Astrocyte (in vitro differentiated cells and primary cell): ENCODE measurements around the gene ATXN1L.

Experiments
- EZH2 ChIP-seq: IDR thresholded peaks from 2 replicates; pipeline ENCODE4 v1.6.1; 2012; ENCODE audit warnings: mild to moderate bottlenecking, low read length, inconsistent platforms; ENCODE audit not compliant: insufficient read depth
- TF ChIP-seq, protein P1 (sequence below): IDR thresholded peaks from 2 replicates; pipeline ENCODE4 v1.5.1; 2011; ENCODE audit warnings: low read depth, mild to moderate bottlenecking, inconsistent platforms, low read length, moderate library complexity; ENCODE audit not compliant: insufficient read depth

DNA sequence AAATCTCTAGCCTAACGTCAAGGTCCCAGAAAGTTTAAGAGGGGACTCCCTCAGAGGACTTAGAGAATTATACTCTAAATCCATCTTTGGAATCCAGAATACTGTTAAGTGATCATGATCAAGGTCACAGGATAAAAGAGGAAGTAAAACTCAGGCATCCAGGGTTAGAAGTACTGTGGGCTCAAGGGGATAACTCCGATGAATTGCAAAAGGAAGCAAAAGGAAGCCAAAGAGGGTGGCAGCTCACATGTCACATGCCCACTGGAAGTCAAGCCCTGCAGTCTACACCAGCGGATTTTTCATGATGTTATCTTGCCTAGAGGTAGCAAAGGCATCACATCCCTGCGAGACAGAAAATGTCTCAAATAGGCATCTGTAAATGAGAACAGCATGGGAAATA lies 34.4 kb downstream of the ATXN1L start:
- TF ChIP-seq, protein P1, sequence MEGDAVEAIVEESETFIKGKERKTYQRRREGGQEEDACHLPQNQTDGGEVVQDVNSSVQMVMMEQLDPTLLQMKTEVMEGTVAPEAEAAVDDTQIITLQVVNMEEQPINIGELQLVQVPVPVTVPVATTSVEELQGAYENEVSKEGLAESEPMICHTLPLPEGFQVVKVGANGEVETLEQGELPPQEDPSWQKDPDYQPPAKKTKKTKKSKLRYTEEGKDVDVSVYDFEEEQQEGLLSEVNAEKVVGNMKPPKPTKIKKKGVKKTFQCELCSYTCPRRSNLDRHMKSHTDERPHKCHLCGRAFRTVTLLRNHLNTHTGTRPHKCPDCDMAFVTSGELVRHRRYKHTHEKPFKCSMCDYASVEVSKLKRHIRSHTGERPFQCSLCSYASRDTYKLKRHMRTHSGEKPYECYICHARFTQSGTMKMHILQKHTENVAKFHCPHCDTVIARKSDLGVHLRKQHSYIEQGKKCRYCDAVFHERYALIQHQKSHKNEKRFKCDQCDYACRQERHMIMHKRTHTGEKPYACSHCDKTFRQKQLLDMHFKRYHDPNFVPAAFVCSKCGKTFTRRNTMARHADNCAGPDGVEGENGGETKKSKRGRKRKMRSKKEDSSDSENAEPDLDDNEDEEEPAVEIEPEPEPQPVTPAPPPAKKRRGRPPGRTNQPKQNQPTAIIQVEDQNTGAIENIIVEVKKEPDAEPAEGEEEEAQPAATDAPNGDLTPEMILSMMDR: no peak
- no peak for TF ChIP-seq EZH2
